BLaER1 (cell line): ENCODE measurements around the gene LYPD6B.

Source experiments
- H3K27ac ChIP-seq: shearing (Covaris generic); formaldehyde crosslinking; 2 replicates; pipeline ENCODE4 v1.8.1; 2022
- H3K27me3 ChIP-seq: shearing (Covaris generic); formaldehyde crosslinking; 2 replicates; pipeline ENCODE4 v1.8.1; 2022
- H3K36me3 ChIP-seq: shearing (Covaris generic); formaldehyde crosslinking; 2 replicates; pipeline ENCODE4 v1.8.1; 2022
- H3K4me1 ChIP-seq: shearing (Covaris generic); formaldehyde crosslinking; 2 replicates; pipeline ENCODE4 v1.8.1; 2022
- H3K4me2 ChIP-seq: shearing (Covaris generic); formaldehyde crosslinking; 2 replicates; pipeline ENCODE4 v1.8.1; 2022
- H3K4me3 ChIP-seq: shearing (Covaris generic); formaldehyde crosslinking; 2 replicates; pipeline ENCODE4 v1.8.1; 2022
- H3K9ac ChIP-seq: shearing (Covaris generic); formaldehyde crosslinking; 2 replicates; pipeline ENCODE4 v1.8.1; 2022
- H3K9me3 ChIP-seq: shearing (Covaris generic); formaldehyde crosslinking; 2 replicates; pipeline ENCODE4 v1.8.1; 2022
- H4K20me1 ChIP-seq: shearing (Covaris generic); formaldehyde crosslinking; 2 replicates; pipeline ENCODE4 v1.8.1; 2022
- Cebpa-rat ChIP-seq: shearing (Covaris generic); IDR thresholded peaks from 2 replicates; pipeline ENCODE4 v1.8.1; 2022

LYPD6B gene, protein sequence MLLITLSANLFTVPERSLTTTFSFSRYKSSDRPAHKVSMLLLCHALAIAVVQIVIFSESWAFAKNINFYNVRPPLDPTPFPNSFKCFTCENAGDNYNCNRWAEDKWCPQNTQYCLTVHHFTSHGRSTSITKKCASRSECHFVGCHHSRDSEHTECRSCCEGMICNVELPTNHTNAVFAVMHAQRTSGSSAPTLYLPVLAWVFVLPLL

DNA sequence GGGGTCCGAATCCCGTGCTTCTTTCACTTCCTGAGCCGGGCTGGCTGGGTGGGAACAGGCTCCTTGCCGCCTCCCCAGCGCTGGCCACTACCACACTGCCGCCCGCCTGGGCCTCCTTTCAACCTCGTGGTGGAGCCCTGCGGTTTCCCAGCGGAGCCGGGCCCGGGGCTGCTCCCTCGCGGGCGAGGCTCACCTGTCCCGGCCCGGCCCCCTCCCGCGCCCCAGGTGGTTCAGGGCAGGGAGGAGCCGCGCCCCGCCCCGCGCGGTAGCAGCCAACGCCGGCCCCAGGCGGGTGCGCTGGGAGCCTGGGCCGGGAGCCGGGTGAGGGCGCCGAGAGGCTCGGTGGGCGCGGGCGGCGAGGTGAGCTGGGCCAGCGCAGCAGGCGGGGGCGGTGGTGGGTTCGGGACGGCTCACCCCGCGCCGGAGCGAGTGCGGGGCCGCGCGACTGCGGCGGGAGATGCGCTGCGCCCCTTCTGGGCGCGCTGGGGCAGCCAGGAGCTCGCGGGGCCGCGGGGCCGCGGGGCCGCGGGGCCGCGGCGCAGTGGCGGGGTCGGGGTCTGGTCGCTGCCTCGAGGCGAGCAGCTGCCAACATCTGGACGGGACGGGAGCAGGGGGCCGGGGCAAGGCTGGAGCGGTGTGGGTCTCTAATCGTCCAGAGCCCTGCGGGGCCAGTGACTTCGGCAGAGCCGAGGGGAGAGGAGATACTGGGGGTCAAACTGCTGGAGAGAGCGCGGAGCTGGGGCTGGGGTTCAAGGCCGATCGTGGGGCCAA is at the start of gene LYPD6B:
LYPD6B (plus strand) TSS at position 258 of the 771 bp plus-strand sequence. CDS start 92,250 bp downstream, outside the sequence.
- H3K4me1 ChIP-seq = peaks cover 7% of the 10 kb centered on the region
- H3K36me3 ChIP-seq = no peaks in the 10 kb centered on the region
- H3K27ac ChIP-seq = no peak within 1 kb of the TSS
- no peaks in the 10 kb centered on the region for H4K20me1 ChIP-seq
- H3K4me2 ChIP-seq = no peak within 1 kb of the TSS
- H3K9ac ChIP-seq = no peak within 1 kb of the TSS
- no peaks in the 10 kb centered on the region for H3K27me3 ChIP-seq
- H3K9me3 ChIP-seq = peaks cover 7% of the 10 kb centered on the region; the same call in 1 of the 2 replicates
- no peak for TF ChIP-seq Cebpa-rat
- H3K4me3 ChIP-seq = no peak within 1 kb of the TSS

DNA sequence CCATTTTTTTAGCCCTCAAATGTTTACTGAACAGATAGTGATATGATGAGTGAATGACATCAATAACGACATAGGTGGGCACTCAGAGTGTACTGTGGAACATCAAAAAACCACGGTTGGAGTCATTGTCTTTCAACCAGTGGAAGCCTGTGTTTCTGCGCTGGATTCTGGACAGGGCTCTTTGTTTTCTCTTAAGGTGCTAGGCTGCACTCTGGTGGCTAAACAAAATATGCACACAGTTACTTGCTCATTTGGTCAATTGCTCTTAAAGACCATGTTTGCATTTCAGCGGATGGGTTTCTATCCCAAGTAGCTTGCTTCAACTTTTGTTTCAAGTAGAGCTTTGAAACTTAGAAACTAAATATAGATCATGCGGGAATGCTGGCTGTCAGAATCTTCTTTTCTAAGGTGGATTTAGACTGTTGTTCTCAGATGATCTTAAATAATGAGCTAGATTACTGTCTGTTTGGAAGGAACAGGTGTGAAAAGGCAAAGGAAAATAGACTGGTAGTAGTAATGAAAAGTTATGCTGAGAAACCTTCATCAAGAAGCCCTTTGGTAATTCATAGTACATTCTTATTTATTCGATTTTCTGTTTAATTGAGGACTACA is 48.5 kb upstream of the LYPD6B start:
- peaks cover 13% of the 10 kb centered on the region for H3K4me1 ChIP-seq
- H3K9ac ChIP-seq = no peak overlapping the region
- H4K20me1 ChIP-seq = no peaks in the 10 kb centered on the region
- no peak overlapping the region for H3K27ac ChIP-seq
- no peaks in the 10 kb centered on the region for H3K27me3 ChIP-seq
- H3K9me3 ChIP-seq = no peaks in the 10 kb centered on the region
- H3K36me3 ChIP-seq = peaks cover 4% of the 10 kb centered on the region; the same call in 1 of the 2 replicates
- no peak for TF ChIP-seq Cebpa-rat
- no peak overlapping the region for H3K4me2 ChIP-seq
- no peak overlapping the region for H3K4me3 ChIP-seq

DNA sequence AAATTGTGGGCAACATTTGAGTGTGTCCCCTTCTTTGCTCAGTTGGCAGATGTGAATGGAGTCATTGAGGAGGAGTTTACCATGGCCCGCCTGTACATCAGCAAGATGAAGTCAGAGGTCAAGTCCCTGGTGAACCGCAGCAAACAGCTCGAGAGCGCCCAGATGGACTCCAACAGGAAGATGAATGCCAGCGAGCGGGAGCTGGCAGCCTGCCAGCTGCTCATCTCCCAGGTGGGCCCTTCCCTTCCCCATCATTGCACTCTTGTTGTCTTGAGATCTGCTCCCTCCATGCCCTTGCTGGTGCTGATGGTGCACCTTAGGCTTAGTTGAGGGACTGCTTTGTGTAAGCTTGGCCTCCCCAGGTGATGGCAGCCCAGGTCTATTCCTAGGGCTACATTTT is 47.5 kb upstream of the LYPD6B start:
- no peaks in the 10 kb centered on the region for H3K27me3 ChIP-seq
- H3K9ac ChIP-seq = no peak overlapping the region
- no peaks in the 10 kb centered on the region for H3K9me3 ChIP-seq
- H3K4me1 ChIP-seq = peaks cover 13% of the 10 kb centered on the region
- H3K4me3 ChIP-seq = no peak overlapping the region
- peaks cover 4% of the 10 kb centered on the region; the same call in 1 of the 2 replicates for H3K36me3 ChIP-seq
- H3K27ac ChIP-seq = no peak overlapping the region
- H3K4me2 ChIP-seq = no peak overlapping the region
- no peak for TF ChIP-seq Cebpa-rat
- no peaks in the 10 kb centered on the region for H4K20me1 ChIP-seq

DNA sequence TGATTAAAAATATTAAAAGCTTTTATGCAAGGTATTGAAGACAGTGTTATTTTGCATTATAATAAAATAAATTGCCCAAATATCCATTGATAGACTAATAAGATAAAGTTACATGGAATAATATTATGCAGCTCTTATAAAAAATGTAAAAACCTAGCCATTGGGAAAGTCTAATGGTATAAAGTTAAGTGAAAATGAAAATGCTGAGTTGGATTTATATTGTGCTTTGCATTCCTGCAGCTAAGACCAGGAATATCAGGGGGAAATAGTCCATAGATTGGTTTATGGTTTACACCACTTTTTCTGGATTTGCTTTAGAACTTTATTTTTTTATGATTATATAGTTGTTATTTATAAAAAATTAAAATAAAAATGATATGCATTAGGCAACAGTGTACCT is 46.1 kb upstream of the LYPD6B start:
- no peak for TF ChIP-seq Cebpa-rat
- Histone ChIP-seq H3K27ac (no peak overlapping the region), H3K4me1 (peaks cover 13% of the 10 kb centered on the region), H3K4me3 (no peak overlapping the region), H3K9ac (no peak overlapping the region), H3K36me3 (peaks cover 4% of the 10 kb centered on the region; the same call in 1 of the 2 replicates), H4K20me1 (no peaks in the 10 kb centered on the region), H3K4me2 (no peak overlapping the region), H3K9me3 (no peaks in the 10 kb centered on the region), H3K27me3 (no peaks in the 10 kb centered on the region)

DNA sequence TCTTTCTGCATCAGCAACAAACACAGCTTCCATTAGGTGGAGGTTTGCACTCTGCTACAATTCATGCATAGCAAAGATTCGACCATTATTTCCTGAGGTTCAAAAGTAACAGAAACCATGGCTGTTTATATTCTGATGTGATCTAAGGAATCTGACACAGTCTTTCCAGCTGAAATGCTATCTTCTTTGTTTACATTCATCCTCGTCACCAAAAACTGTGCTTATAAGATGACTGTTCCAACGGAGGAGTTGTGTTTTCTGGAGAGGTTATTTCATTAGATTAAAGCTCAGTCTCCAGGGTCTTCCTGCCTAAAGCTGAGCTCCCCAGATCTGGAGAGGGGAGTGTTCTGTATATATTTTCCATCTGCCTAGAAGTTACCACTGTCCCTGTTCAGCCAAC is 45.1 kb upstream of the LYPD6B start:
- Histone ChIP-seq H3K36me3 (peaks cover 4% of the 10 kb centered on the region; the same call in 1 of the 2 replicates), H3K9ac (no peak overlapping the region), H3K27ac (no peak overlapping the region), H4K20me1 (no peaks in the 10 kb centered on the region), H3K4me3 (no peak overlapping the region), H3K4me1 (peaks cover 13% of the 10 kb centered on the region), H3K4me2 (peak overlapping the region; percentile 14; the same call in 1 of the 2 replicates), H3K9me3 (no peaks in the 10 kb centered on the region), H3K27me3 (no peaks in the 10 kb centered on the region)
- no peak for TF ChIP-seq Cebpa-rat

DNA sequence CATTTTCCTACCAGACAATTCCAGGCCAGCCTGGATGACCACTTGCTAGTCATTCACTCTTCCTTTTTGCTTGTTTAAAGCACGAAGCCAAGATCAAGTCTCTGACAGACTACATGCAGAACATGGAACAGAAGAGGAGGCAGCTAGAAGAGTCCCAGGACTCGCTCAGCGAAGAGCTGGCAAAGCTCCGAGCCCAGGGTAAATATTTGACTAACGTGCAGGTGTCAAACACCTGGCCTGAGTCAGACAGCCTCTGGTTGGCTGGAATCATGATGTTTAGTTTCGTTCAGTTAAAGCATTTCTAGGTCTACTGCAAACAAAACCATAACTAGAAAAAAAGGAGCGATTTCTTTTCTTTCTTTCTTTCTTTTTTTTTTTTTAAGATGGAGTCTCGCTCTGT is 44.2 kb upstream of the LYPD6B start:
- H3K4me2 ChIP-seq = no peak overlapping the region
- no peak overlapping the region for H3K27ac ChIP-seq
- H3K9ac ChIP-seq = no peak overlapping the region
- peaks cover 13% of the 10 kb centered on the region for H3K4me1 ChIP-seq
- TF ChIP-seq Cebpa-rat = no peak
- no peaks in the 10 kb centered on the region for H3K9me3 ChIP-seq
- H3K36me3 ChIP-seq = peaks cover 4% of the 10 kb centered on the region; the same call in 1 of the 2 replicates
- H3K4me3 ChIP-seq = no peak overlapping the region
- no peaks in the 10 kb centered on the region for H3K27me3 ChIP-seq
- H4K20me1 ChIP-seq = no peaks in the 10 kb centered on the region

DNA sequence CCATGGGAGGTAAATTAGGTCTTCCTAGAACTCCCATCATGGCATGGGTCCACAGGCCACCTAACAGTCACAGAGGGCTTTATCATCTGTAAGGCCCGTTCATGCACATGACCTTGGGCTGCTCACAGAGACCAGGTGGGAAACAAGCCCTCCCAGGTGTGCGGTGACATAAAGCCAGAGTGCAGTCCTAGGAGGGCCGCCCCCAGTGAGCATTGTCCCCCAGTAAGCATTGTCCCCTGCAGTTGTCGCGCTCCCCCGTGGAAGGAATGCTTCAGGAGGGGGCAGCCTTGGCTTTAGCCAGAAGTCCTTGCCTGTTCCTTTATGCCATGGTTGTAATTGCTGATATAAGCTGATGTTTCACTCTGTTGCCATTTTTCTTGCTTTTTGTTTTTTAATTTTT is 41.7 kb upstream of the LYPD6B start:
- peaks cover 8% of the 10 kb centered on the region; the same call in 1 of the 2 replicates for H3K4me1 ChIP-seq
- no peaks in the 10 kb centered on the region for H4K20me1 ChIP-seq
- no peak overlapping the region for H3K4me3 ChIP-seq
- H3K4me2 ChIP-seq = no peak overlapping the region
- no peaks in the 10 kb centered on the region for H3K36me3 ChIP-seq
- H3K27ac ChIP-seq = no peak overlapping the region
- TF ChIP-seq Cebpa-rat = no peak
- no peaks in the 10 kb centered on the region for H3K27me3 ChIP-seq
- no peaks in the 10 kb centered on the region for H3K9me3 ChIP-seq
- no peak overlapping the region for H3K9ac ChIP-seq

DNA sequence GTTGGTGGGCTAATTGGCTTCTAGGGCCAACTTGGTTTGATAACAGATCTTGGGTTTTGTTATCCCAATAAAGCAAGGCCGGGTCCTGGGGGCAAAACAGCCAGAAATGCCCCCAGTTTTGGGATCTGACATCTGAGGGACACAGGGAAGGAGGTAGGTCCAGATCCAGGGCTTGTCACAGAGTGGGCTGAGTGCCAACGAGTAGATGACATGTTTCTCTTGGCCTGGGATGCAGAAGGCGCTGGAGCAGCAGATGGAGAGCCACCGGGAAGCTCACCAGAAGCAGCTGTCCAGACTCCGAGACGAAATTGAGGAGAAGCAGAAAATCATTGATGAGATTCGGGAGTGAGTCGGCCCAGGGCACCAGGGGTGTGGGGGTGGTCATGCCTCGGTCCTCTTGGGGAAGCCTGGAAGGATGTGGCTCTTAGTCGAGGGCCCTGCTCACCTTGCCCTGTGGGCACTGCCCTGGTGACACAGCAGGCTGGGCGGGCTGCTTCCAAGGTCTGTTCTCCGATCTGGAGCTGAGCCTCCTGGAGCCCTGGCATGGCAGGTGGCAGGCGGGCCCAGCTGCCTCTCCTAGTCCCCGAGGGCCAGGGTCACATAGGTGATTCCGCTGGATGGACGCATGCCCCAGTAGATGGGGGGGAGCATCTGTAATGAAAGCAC is 40.2 kb upstream of the LYPD6B start:
- no peak overlapping the region for H3K9ac ChIP-seq
- no peak overlapping the region for H3K4me3 ChIP-seq
- H3K27me3 ChIP-seq = no peaks in the 10 kb centered on the region
- no peak for TF ChIP-seq Cebpa-rat
- H4K20me1 ChIP-seq = no peaks in the 10 kb centered on the region
- H3K9me3 ChIP-seq = no peaks in the 10 kb centered on the region
- peaks cover 2% of the 10 kb centered on the region; the same call in 1 of the 2 replicates for H3K4me1 ChIP-seq
- no peak overlapping the region for H3K4me2 ChIP-seq
- no peaks in the 10 kb centered on the region for H3K36me3 ChIP-seq
- no peak overlapping the region for H3K27ac ChIP-seq

DNA sequence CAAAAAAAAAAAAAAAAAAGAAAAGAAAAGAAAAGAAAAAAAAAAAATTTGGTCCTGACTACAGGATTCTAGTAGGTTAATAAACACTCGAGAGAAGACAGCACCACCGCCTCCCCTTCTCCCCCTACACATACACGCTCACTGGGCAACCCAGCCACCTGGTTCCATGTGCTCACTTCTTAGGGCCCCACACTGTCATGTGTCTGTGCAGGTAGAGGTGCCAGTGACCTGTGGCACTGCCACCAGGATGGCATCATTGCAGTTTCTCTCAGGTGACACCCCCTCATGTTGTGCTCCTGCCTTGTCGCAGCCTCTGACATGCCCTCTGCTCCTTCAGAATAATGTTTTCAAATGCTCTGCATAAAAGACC is 39.7 kb upstream of the LYPD6B start:
- H3K9ac ChIP-seq = no peak overlapping the region
- no peaks in the 10 kb centered on the region for H3K9me3 ChIP-seq
- TF ChIP-seq Cebpa-rat = no peak
- H3K4me2 ChIP-seq = no peak overlapping the region
- no peaks in the 10 kb centered on the region for H4K20me1 ChIP-seq
- H3K36me3 ChIP-seq = no peaks in the 10 kb centered on the region
- no peak overlapping the region for H3K4me3 ChIP-seq
- no peaks in the 10 kb centered on the region for H3K4me1 ChIP-seq
- H3K27ac ChIP-seq = no peak overlapping the region
- no peaks in the 10 kb centered on the region for H3K27me3 ChIP-seq
